ENCODE results near the gene TEAD3.

GRCh38 chr6:35483062-35483461 is 13.8 kb downstream of the TEAD3 start:
- TF ChIP-seq CTCF (IDR thresholded peaks at IDR 0.05; ENCODE audit: borderline replicate concordance, extremely low read depth, low read length, poor library complexity, severe bottlenecking): no peak
- TF ChIP-seq EZH2 (IDR thresholded peaks at IDR 0.05; ENCODE audit: borderline replicate concordance, low read depth, low read length, severe bottlenecking): no peak

Data from DND-41 (cell line).